ENCODE results near the gene MEI1. TPM values are rescaled to one million over a fixed set of nuclear protein-coding genes. Genes with fewer than 3 reads are reported as not detected.
A peak's percentile ranks its signal among the peaks of the same experiment; 100 is the strongest.

The MEI1 gene
- total RNA-seq, 1 experiment from 2014 or later = 0.20 TPM

DNA sequence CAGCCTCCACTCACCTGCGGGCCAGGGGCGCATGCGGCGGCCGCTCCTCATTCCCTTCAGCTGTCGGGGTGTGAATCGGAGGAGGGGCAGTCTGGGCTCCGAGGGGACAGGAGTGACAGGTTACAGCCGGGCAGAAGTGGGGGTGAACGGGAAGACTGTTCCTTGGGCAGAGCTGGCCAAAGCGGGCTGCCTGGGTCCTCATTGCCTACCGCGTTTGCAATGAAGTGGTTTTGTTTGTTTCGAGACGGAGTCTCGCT, 733 bp downstream of the MEI1 start:
- no peaks in the 10 kb centered on the region for H3K79me1 ChIP-seq (ENCODE audit: insufficient read depth, low read depth, low read length, poor library complexity, severe bottlenecking)
- no peak overlapping the region for H2BK5ac ChIP-seq (ENCODE audit: insufficient read length, low read length)
- H3K23me2 ChIP-seq (ENCODE audit: insufficient read length, low read depth, low read length, poor library complexity, severe bottlenecking) = no peaks in the 10 kb centered on the region
- H3K4ac ChIP-seq (ENCODE audit: low read depth, low read length) = no peak overlapping the region
- H3K9me3 ChIP-seq (ENCODE audit: control insufficient read depth, low read depth, low read length) = no peaks in the 10 kb centered on the region
- H3K14ac ChIP-seq (ENCODE audit: insufficient read depth, low read length) = no peak overlapping the region
- TF ChIP-seq, protein P1, sequence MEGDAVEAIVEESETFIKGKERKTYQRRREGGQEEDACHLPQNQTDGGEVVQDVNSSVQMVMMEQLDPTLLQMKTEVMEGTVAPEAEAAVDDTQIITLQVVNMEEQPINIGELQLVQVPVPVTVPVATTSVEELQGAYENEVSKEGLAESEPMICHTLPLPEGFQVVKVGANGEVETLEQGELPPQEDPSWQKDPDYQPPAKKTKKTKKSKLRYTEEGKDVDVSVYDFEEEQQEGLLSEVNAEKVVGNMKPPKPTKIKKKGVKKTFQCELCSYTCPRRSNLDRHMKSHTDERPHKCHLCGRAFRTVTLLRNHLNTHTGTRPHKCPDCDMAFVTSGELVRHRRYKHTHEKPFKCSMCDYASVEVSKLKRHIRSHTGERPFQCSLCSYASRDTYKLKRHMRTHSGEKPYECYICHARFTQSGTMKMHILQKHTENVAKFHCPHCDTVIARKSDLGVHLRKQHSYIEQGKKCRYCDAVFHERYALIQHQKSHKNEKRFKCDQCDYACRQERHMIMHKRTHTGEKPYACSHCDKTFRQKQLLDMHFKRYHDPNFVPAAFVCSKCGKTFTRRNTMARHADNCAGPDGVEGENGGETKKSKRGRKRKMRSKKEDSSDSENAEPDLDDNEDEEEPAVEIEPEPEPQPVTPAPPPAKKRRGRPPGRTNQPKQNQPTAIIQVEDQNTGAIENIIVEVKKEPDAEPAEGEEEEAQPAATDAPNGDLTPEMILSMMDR (conservative IDR thresholded peaks at IDR 0.05) = no peak
- H2BK20ac ChIP-seq (ENCODE audit: low read depth, low read length, poor library complexity, severe bottlenecking) = no peak overlapping the region
- H3K4me1 Mint-ChIP-seq = peaks cover 11 to 12% of the 10 kb centered on the region in 2 experiments
- H3K56ac ChIP-seq (ENCODE audit: insufficient read length, low read depth, low read length) = no peak overlapping the region
- no peak overlapping the region for H3K4me3 Mint-ChIP-seq
- no peak overlapping the region for H2AK5ac ChIP-seq (ENCODE audit: insufficient read length, low read length)
- H4K91ac ChIP-seq (ENCODE audit: insufficient read length, low read depth, low read length) = no peak overlapping the region
- H3K18ac ChIP-seq (ENCODE audit: insufficient read length, low read depth, low read length) = no peak overlapping the region
- H3K27me3 ChIP-seq (ENCODE audit: insufficient read depth, low read length) = no peaks in the 10 kb centered on the region
- no CpG with 5 or more reads among the region's 16 CpGs for WGBS (ENCODE audit: extremely low coverage, insufficient read length, low lambda C conversion rate)
- no peak overlapping the region for H2BK120ac ChIP-seq (ENCODE audit: low read depth, low read length, poor library complexity, severe bottlenecking)
- H3K27me3 Mint-ChIP-seq (ENCODE audit: low read depth) = peaks cover 2% of the 10 kb centered on the region
- no peaks in the 10 kb centered on the region for H3K4me1 ChIP-seq (ENCODE audit: insufficient read depth, low read length)
- no peak overlapping the region for H4K5ac ChIP-seq (ENCODE audit: insufficient read length, low read depth, low read length)
- H3K9ac ChIP-seq (ENCODE audit: extremely low read depth, insufficient read length, low read length) = no peak overlapping the region
- no peak overlapping the region for H3K23ac ChIP-seq (ENCODE audit: insufficient read length, low read depth, low read length)
- peak overlapping the region in 1 of 3 experiments; percentile 13; a peak in 1 of 7 replicates for H3K27ac Mint-ChIP-seq
- no peak overlapping the region for H2BK12ac ChIP-seq (ENCODE audit: insufficient read length, low read depth, low read length)
- H3T11ph ChIP-seq (ENCODE audit: low read length) = no peak overlapping the region
- no peaks in the 10 kb centered on the region for H4K20me1 ChIP-seq (ENCODE audit: control insufficient read depth, insufficient read depth, insufficient read length)
- H4K8ac ChIP-seq (replicated peaks; ENCODE audit: insufficient read length, low read depth, low read length) = no peak overlapping the region
- H2AFZ ChIP-seq (ENCODE audit: low read length) = no peak overlapping the region
- DNase-seq = peak; percentile 31
- no peak overlapping the region for H2BK15ac ChIP-seq (ENCODE audit: low read depth, low read length)
- no peak overlapping the region for H3K27ac ChIP-seq (ENCODE audit: insufficient read length, low read depth, low read length)
- no peaks in the 10 kb centered on the region for H3K79me2 ChIP-seq (ENCODE audit: insufficient read depth, low read length)
- no peak overlapping the region for H3K4me2 ChIP-seq (ENCODE audit: insufficient read depth, insufficient read length, low read length)
- no peaks in the 10 kb centered on the region for H3K9me3 Mint-ChIP-seq
- 0 out of 7 replicates have a peak, but pooled peaks cover 0 to 1% (median 0%) of the 10 kb centered on the region in 3 experiments for H3K36me3 Mint-ChIP-seq (ENCODE audit: insufficient read depth in 1 of 3, low read depth in 3 of 3)

Measured in H9 (cell line).